ENCODE measurements around the gene SRF. TPM values are rescaled to one million over a fixed set of nuclear protein-coding genes. Genes with fewer than 3 reads are reported as not detected.

SRF gene
- polyA plus RNA-seq, 3 donors, result 12.1 to 57.9 (median 29.9) TPM

DNA sequence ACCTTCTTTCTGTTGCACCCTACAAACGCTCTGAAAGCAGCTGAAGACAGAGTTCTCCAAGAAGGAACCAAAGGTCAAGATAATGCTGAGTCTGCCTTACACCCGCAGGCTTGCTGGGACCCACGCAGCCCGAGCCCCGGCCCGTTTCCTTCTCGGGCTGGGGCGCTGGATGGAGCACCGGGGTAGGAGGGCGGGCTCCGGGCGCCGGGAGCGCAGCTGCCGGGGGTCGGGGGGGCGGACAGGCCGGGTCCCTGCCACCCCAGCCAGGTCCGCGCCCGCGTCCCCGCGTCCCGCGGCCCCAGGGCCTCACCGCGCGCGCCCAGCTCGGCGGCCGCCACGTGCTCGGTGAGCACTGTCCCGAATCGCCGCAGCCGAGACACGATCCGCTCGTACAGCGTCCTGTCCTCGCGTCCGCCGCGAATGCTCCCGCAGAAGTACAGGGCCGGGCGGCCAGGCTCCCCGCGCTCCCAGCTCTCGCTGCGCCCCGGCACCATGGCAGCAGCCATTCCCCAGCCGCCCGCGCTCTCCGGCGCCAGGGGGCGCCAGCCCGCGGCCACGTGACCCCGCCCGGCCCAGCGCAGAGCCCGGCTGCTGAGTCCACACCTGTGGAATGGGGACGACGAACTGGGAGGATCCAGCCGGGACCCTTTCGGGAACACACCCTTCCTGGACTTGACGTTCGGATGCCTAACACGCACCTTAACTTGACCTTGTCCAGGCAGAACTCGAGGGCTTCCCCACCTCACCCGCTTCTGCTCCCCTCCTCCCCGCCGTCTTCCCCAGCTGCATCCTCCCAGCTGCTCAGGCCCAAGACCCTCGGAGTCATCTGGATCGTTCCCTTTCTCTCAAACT, 58.1 kb downstream of the SRF start, which contains the start of gene DNPH1:
TSS of gene DNPH1 (minus strand) at position 531 of the 852 bp plus-strand sequence. CDS start at position 506, 25 bp downstream.
- WGBS, 3 donors, result 1 to 2% (median 2%) methylated on average over 62 to 82 of the region's 82 CpGs
- H3K27ac ChIP-seq (ENCODE audit: low read depth, low read length), result no peak within 1 kb of the TSS

DNA sequence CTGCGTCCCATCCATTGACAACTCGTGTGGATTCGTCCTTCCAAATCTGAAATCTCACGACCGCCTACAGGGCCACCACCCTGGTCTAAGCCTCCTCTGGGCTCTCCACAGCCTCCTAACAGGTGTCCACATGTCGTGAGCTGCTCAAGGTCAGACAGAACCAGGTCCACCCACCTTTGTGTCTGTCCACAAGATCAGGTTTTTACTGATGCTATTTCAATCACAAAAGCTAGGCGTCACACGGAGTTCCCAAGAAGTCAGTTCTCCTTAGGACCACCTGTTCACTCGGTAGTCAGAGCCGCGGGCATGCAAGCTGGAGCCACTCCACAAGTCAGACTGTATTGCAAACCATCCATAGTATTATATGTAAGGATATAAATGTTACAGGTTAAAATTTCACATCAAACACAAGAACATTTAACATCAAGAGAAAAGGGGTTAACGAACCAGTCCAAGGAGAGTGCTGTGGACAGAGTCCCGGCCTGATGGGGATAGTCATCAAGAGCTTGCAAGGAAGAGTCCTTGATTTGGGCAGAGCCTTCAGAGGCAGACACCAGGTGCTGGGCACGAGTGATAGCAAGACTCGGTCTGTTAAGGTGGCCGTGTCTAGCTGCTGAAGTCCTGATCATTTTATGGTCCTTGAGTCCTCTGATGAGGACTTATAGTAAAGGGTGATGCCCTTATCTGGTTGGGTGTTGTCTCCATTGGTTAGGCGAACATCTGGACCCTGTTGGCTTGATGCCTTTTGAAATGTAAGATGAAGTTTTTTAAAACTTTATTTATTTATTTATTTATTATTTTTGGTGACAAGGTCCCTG, 58.9 kb downstream of the SRF start:
- 76 to 77% (median 77%) methylated on average over 17 of the region's 17 CpGs for WGBS, 3 donors
- no peak overlapping the region for H3K27ac ChIP-seq (ENCODE audit: low read depth, low read length)

DNA sequence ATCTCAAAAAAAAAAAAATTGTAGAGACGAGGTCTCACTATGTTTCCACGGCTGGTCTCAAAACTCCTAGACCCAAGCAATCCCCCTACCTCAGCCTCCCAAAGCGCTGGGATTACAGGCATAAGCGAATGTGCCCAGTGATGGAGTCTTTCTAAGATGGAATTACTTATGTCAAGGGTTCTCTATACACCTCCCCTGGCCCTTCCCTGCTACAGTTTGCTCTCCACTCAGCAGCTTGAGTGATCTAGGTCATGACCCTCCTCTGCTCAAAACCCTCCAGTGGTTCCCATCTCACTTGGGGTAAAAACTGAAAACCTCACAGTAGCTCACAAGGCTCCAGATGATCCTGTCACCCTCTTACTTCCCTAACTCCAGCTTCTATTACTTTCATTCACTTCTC, 60.0 kb downstream of the SRF start:
- 88 to 90% (median 90%) methylated on average over 4 of the region's 4 CpGs for WGBS, 3 donors
- no peak overlapping the region for H3K27ac ChIP-seq (ENCODE audit: low read depth, low read length)

Other genes with a start within 250 kb of the SRF start
- gene CNPY3, start 241.8 kb upstream of the SRF start, polyA plus RNA-seq, result 10 to 100 TPM; 19.9 to 61.0 (median 23.6) TPM
- gene GNMT, start 210.5 kb upstream of the SRF start, polyA plus RNA-seq, result 100 to 1,000 TPM in 1 of 3 donors, 1 to 10 TPM in 1, under 1 TPM in 1; 0.34 to 267 (median 6.0) TPM
- 10 to 100 TPM; 11.4 to 21.5 (median 15.0) TPM for gene PEX6, start 192.1 kb upstream of the SRF start, polyA plus RNA-seq
- 10 to 100 TPM; 17.5 to 31.5 (median 24.2) TPM for gene PPP2R5D, start 186.7 kb upstream of the SRF start, polyA plus RNA-seq
- gene MEA1, start 157.3 kb upstream of the SRF start, polyA plus RNA-seq, result 10 to 100 TPM; 39.7 to 90.3 (median 73.0) TPM
- 100 to 1,000 TPM in 1 of 3 donors, 10 to 100 TPM in 2; 44.6 to 108 (median 70.5) TPM for gene KLHDC3, start 157.0 kb upstream of the SRF start, polyA plus RNA-seq
- 10 to 100 TPM; 26.4 to 41.3 (median 29.9) TPM for gene RRP36, start 149.6 kb upstream of the SRF start, polyA plus RNA-seq
- gene CUL7, start 117.4 kb upstream of the SRF start, polyA plus RNA-seq, result 1 to 10 TPM; 8.9 to 9.6 (median 9.3) TPM
- 10 to 100 TPM; 43.6 to 77.5 (median 55.8) TPM for gene MRPL2, start 111.8 kb upstream of the SRF start, polyA plus RNA-seq
- gene KLC4, start 111.6 kb upstream of the SRF start, polyA plus RNA-seq, result 10 to 100 TPM; 15.1 to 25.6 (median 17.8) TPM
- gene PTK7, start 95.0 kb upstream of the SRF start, polyA plus RNA-seq, result 10 to 100 TPM in 2 of 3 donors, 1 to 10 TPM in 1; 6.6 to 15.7 (median 11.2) TPM
- gene CUL9, start 10.9 kb downstream of the SRF start, polyA plus RNA-seq, result 10 to 100 TPM; 11.0 to 40.8 (median 20.4) TPM
- gene DNPH1, start 58.2 kb downstream of the SRF start, polyA plus RNA-seq, result 100 to 1,000 TPM in 2 of 3 donors, 10 to 100 TPM in 1; 95.0 to 136 (median 107) TPM
- gene TTBK1, start 72.2 kb downstream of the SRF start, polyA plus RNA-seq, result under 1 TPM in 2 of 3 donors, not detected in 1; 0.01 to 0.10 TPM
- gene SLC22A7, start 127.0 kb downstream of the SRF start, polyA plus RNA-seq, result not detected
- gene CRIP3, start 137.6 kb downstream of the SRF start, polyA plus RNA-seq, result 1 to 10 TPM in 1 of 3 donors, under 1 TPM in 1, not detected in 1; 0.61 to 1.4 TPM
- gene ZNF318, start 198.4 kb downstream of the SRF start, polyA plus RNA-seq, result 1 to 10 TPM; 3.9 to 6.7 (median 5.2) TPM